NCI-H187 (cell line): ENCODE results near the gene TMEM271.
"Not testable (repeated sequence)": the region's sequence is repeated elsewhere in the genome, so short reads cannot be mapped to it uniquely, and the experiment has no call there.

Experiments used
- DNase-seq, 2 experiments: peaks; one replicate each; lab custom pipeline; 2025; lab: John Stamatoyannopoulos, UW

Gene TMEM271

DNA sequence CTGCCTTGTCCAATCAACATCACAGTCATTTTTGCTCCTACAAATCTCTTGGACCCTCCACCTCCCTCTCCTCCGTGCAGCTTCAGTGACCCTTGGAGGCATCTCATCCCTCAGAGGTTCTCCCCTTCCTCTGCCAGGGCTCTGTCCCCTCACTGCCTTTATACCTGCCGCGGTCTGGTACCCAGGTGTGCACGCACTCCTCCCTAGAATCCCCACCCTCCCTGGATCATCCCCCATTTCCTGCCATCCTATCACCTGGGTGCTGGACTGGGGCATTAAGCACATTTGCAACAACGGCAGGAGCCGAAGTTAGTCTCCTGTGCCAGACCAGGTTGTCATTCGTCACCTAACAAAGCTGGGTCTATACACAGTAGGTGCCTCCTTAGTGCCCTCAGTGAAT is 10.1 kb downstream of the TMEM271 start:
- no peak for DNase-seq

DNA sequence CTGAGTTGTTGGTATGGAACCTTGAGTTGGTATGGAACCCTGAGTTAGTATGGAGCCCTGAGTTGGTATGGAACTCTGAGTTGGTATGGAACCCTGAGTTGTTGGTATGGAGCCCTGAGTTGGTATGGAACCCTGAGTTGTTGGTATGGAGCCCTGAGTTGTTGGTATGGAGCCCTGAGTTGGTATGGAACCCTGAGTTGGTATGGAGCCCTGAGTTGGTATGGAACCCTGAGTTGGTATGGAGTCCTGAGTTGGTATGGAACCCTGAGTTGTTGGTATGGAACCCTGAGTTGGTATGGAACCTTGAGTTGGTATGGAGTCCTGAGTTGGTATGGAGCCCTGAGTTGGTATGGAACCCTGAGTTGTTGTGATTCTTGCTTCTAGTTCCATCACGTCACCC is 10.5 kb downstream of the TMEM271 start:
- not testable (repeated sequence) for DNase-seq

DNA sequence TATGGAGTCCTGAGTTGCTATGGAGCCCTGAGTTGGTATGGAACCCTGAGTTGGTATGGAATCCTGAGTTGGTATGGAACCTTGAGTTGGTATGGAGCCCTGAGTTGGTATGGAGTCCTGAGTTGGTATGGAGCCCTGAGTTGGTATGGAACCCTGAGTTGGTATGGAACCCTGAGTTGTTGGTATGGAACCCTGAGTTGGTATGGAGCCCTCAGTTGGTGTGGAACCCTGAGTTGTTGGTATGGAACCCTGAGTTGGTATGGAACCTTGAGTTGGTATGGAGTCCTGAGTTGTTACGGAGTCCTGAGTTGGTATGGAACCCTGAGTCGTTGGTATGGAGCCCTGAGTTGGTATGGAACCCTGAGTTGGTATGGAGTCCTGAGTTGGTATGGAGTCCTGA is 13.6 kb downstream of the TMEM271 start:
- not testable (repeated sequence) for DNase-seq

DNA sequence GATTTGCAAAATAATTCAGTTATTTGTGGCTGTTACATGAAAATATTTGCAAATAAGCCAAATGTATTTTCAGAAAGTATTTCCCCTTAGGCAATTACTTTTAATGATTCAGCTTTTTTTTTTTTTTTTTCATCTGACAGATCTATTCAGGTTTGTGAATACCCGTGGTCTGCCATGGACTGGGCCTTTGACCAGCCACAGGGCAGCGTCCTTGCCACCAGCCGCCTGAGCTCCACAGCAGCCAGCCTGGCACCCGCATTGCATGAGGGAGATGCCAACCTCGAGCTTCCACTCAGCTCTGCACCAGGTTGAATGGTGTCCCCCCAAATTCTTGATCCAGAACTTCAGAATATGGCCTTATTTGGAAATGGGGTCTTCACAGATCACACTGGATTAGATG is 14.7 kb downstream of the TMEM271 start:
- DNase-seq = no peak

DNA sequence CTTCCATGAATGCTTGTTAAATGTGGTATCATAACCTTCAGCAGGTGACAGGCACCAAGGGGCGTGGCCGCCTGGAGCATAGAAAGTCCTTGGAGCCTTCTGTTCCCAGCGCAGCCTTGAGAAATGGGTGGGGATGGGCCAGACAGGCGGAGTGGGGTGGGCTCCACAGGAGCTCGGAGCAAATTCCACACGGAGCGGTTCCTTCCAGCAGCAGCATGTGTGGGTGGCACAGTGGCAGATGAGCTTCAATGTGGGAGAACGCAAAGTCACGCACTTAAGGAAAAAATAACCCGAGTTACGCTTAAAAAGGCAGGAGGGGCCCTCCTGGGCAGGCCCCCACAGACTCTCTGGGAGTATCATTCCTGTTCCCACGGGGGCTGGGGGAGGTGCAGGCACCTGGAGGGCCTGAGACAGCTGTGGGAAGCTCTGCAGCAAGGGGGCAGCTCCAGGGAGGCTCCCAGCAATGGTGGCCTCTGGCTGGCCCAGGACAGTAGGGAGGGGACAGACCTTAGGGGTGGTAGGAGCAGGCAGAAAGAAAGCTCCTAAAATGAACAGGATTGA is 15.3 kb downstream of the TMEM271 start:
- no peak for DNase-seq

DNA sequence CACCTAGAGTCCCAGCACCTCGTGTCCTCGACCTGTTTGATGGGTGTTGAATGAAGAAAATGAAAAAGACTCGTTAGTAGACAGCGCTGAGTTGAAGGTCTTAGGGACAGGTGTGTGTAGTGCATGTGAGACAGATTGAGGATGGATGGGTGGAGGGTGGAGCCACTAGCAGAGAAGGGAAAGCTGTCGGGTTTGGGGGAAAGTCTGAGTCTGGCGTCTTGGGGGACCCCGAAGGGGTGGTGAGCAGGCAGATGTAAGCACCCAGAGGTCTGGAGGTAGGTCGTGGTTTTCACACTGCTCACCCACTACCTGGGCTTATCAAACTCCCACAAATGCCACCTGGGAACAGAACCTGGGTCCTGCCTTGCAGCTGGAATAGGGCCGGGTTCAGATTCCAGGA is 16.0 kb downstream of the TMEM271 start:
- no peak for DNase-seq

DNA sequence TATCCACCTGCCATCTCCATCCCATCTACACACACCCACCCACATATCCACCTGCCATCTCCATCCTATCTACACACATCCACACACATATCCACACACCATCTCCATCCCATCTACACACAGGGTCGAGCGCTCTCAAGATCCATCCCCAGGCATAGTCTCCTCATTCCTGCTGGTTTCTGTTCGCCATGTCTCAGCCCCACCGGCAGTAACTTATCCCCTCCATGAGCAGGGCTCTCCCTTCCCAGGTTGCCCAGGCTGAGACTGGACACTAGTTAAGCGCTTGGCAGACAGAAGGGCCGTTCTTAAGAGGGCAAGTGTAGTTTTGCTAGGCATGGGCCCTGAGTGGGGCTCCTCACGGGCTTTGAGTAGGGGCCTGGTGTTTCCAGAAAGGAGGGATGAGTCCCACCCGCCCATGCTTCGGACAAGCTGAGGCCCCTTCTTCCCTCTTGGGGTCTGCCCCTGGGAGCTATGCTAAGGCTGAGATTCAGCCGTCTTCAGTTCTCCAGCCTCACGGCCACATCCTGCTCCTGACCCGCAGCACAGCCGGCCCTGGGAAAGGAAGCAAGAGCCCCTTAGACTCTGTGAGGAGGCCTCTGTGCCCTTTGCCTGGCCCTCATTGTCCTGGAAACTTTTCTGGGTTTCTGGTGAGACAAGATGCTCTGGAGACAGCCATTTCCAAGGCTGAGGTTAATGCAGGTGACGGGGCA is 20.4 kb downstream of the TMEM271 start:
- no peak for DNase-seq

DNA sequence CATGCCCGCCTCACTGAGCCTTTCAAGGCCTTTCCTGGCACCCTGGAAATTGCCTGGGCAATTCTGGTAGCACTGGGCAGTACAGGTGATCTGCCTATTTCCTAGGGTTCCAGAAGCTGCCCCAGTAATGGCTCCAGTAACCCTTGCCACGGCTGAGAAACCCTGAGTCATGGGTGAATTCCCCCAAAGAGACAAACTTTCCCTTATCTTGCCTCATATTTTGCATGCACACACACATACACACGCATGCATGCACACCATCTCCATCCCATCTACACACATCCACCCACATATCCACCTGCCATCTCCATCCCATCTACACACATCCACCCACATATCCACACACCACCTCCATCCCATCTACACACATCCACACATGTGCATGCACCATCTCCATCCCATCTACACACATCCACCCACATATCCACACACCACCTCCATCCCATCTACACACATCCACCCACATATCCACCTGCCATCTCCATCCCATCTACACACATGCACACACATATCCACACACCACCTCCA is 21.2 kb downstream of the TMEM271 start:
- DNase-seq = not testable (repeated sequence)

DNA sequence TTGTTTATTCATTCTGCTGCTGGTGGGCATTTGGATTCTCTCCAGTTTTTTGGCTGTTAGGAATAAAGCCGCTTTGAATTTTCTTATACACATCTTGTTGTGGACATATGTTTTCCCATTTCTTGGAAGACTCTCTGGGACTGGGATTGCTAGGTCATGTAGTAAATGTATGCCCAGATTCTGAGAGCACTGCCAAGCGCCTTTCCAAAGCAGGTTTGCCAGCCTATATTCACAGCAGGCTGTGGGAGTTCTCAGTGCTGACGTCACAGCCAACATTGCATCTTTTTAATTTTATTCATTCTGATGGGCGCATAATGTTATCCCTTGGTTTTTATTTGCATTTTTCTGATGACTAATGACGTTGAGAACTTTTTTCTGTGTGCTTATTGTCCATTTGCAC is 24.1 kb downstream of the TMEM271 start:
- DNase-seq = no peak

DNA sequence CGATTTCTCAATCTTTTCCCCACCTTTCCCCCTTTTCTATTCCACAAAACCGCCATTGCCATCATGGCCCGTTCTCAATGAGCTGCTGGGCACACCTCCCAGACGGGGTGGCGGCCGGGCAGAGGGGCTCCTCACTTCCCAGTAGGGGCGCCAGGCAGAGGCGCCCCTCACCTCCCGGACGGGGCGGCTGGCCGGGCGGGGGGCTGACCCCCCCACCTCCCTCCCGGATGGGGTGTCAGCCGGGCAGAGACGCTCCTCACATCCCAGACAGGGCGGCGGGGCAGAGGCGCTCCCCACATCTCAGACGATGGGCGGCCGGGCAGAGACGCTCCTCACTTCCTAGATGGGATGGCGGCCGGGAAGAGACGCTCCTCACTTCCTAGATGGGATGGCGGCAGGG is 25.8 kb downstream of the TMEM271 start:
- DNase-seq = not testable (repeated sequence)

DNA sequence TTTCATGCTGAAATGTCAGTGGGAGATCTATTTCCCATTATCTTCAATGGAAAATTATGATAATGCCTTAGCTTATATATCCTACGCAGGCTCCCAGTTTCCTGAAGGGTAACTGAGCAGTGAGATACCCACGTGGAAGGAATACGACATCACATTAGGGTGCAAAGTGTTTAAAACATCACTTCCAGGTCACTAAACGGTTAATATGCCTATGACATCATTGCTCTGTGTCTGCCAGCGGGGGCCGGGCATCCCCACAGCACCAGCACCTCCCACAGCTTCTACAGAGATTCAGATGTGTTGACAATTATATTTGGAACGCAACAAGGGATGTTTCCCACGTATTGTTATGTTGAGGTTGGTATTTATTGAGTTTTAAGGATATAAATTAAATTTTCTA is 27.1 kb downstream of the TMEM271 start:
- no peak for DNase-seq

DNA sequence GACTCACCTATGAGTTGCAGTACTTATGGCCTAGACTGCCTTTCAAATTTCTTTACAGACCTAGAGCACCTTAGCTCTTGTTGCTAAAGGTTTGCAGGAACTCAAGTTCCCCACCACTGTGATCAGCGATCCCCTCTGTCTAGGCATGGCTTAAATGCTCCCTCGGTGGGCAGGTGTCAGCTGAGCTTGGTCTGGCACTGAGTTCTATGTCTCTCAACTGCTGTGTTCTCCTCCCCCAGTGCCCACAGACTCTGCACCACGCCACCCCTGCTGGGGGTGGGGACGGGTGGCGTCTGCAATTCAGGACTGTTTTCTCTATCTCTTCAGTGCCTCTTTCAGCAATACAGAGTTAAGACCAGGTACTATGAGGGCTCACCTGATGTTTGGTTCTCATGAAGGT is 30.5 kb downstream of the TMEM271 start:
- DNase-seq = no peak

DNA sequence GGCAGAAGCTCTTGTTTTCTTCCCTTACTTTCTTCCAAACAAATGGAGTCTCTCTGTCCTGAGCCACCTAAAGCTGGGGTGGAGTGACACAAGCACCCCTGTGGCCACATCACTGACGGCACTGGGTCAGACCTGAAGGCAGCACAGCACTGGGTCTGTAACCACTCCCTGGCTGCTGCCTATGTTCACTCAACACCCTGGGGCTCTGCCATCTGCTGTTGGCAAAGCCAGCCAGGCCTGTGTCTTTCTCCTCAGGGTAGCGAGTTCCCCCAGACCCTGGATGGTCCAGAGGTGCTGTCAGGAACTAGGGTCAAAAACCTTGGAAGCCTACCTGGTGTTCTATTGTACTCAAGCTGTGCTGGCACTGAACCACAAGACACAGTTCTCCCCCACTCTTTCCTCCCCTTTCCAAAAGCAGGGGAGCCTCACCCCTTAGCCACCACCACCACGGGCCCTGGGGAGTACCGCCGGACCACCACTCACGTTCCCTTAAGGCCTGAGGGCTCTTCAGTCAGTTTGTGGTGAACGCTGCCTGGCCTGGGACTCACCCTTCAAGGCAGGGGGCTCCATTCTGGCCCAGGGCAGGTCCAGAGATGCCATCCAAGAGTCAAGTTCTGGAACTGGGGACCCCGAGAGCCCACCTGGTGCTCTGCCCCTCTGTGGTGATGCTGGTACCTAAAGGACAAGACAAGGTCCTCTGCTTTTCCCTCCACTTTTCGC is 31.5 kb downstream of the TMEM271 start:
- DNase-seq = no peak

DNA sequence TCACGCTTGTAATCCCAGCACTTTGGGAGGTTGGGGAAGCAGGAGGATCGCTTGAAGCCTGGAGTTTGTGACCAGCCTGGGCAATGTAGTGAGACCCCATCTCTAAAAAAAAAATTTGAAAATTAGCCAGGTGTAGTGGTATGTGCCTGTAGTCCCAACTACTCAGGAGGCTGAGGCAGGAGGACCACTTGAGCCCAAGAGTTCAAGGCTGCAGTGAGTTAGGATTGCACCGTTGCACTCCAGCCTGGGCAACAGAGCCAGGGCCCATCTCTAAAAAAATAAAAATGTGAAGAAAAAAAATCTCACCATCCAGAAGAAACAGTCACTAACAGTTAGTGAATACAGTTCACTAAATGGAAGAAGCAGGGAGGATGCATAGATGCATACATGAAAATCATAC is 34.8 kb downstream of the TMEM271 start:
- no peak for DNase-seq

DNA sequence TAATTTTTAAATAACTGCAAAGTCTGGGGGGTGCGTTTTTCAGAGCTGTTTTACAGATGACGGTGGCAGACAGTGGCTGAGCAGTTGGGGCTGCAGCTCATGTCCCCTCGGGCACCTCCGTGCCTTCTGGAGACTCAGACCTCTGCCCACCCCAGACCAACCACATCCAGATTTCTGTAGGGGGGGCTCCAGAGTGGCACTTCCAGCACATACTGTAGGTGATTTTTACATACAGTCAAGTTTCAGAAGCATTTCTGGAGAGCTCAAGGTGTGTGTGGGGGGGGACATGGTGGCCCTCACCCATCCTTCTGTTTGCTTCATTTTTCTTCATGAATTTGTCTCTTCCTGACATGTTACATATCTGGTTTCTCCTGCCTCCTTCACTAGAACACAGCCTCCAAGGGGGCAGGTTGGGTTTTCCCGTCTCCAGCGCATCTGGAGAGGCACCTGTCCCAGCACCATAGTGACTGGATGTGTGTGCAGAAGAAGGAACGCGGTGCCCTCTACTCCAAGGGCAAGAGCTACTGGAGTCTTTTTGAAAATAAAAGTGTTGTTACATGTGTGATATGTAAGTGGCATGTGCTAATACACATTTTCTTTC is 37.5 kb downstream of the TMEM271 start:
- DNase-seq = no peak

DNA sequence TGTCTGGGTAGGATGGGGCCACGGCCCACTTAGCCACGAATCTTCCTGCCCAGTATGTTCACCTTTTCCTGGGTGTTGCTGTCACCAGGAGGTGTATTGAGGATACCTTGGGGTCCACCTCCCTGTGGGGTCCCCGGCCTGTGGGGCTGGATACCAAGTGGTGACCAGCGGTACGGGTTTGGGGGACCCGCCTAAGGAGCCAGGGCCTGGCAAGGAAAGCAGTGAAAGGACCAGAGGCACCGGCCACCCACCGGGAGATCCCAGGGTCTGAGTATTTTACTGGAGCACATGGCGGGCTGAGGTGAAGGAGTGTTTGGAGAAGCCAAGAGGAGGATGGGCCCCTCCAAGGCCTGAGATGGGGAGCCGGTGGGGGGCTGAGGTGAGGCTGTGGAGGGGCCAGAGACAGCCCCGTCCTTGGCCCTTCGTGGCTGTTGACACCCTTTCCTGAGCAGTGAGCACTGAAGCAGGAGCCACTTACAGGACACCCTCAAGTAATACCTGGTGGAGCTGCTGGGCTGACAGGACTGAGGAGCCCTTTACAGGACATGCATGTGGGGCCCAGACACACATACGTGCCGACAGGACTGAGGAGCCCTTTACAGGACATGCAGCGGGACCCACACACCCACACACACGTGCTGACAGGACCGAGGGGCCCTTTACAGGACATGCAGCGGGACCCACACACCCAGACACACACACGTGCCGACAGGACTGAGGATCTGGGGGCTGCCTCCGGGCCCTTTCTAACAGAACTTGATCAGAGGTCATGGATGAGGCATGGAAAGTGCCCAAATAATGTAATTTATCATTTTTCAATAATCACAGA is 38.4 kb downstream of the TMEM271 start:
- no peak for DNase-seq

DNA sequence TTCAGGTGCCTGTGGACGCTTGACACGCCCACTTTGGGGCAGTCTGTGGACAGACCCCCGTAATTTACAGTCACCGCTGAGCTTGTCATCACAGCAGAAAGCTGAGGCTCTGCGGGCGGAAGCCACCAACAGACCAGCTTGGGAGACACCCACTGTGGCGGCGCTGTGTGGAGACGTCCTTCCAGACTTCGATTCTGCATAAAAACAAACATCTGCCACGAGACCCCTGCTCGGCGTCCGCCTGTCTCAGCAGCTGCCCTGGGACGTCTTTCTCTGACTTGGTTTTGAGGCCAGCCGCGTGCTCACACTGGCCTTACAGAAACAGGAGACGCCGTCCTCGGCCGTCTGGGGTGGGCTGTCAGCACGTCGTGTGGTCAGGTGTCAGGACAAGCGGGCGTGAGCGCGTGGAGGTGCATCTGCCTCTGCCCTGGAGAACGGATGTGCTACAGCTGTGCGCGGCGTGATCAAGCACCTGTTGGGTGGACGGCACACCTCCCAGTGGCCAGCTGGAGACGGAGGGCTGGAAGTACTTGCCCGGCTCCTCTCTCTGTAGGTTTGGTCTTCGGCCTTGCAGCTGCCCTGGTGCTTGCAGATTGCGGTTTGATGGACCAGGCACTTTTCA is 39.6 kb downstream of the TMEM271 start:
- no peak for DNase-seq

DNA sequence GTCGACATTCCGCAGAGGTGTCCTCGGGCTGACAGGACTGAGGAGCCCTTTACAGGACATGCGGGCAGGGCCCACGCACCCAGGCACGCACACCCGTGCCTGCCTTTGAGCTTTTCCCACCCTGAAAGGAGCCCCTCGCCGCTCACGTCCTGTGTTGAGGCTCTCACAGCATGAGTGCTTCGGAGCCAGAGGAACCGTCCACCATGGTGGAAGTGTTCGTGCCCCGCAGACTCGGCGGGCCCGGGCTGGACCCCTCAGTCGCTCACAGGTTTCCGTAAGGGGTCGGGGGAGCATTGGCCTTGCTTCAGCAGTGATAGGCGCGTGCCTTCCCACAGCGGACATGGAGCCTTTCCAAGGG is 40.2 kb downstream of the TMEM271 start:
- no peak for DNase-seq

DNA sequence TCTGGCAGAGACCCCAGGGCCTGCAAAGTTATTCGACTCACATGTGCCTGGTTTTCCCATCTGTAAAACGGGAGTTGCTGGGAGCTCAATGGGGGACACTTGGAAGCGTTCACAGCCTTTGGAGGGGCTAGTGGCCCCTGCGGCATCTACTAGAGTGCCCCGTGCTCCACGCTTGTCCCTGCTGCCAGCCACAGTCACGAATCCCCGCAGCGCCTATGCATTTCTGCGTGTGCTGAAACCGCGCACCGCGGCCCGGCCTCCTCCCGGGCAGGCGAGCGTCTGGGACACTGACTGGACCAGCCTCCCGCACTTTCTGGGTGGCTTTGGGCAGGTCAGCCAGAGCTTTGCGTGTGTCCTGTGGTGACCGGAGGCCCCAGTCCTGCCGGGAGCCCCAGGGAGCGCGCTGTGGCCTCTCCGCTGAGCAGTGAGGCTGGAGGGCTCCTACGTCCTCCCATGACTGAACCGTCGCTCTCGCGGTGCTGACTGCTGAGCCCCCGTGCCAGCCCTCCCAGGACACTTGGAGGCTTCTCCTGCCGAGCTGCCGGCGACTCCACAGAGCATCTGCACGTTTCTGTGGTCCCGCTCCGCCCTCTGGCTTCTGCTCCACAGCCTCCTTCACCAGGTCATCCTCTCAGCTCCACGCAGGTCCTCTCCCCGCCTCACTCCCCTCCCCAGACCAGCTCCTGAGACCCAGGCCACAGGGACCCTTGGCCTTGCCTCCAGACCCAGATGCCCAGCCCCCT is 40.7 kb downstream of the TMEM271 start:
- DNase-seq = no peak

DNA sequence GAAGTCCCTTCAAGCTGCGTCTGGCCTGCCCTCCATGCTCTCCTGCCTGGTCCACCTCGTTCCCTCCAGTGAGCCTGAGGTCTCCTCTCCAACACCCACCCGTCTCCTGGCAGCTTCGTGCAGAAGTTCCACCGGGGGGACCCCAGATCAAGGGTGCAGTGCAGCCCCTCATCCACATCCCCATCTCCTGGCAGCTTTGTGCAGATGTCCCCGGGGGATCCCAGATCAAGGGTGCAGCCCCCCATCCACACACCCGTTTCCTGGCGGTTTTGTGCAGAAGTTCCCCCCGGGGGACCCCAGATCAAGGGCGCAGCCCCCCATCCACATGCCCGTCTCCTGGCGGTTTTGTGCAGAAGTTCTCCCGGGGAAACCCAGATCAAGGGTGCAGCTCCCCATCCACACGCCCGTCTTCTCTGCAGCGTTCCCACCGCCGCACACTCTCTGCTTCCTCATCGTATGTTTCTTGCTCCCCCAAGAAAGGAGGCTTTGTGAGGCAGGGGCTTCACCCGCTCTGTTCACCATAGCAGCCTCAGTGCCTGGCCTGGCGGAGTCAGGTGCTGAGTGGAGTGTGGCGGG is 41.4 kb downstream of the TMEM271 start:
- no peak for DNase-seq
